Measurements from ENCODE around the gene CYFIP2.
A peak's percentile ranks its signal among the peaks of the same experiment; 100 is the strongest.

CYFIP2 gene

GRCh38 chr5:157362982-157363381 is 97.1 kb downstream of the CYFIP2 start:
- no peak for DNase-seq

DNA sequence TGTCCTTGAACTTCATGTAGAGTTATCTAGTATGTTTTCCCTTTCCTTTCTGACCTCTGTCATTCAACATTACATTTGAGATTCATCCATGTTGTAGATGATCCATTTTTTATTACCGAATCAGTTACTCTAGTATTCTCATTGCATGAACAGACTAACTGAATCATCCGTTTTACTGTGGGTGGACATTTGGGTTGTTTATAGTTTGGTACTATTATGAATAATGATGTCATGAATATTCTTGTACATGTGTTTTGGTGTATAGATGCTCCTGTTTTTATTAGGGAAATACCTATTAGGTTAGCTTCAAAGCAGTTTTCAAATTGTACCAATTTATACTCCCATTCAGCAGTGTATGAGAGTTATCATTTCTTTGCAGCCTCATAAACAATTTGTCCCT is 99.8 kb downstream of the CYFIP2 start:
- DNase-seq = no peak

GRCh38 chr5:157366741-157367674 is 101.1 kb downstream of the CYFIP2 start:
- DNase-seq = no peak

GRCh38 chr5:157369507-157369906 is 103.6 kb downstream of the CYFIP2 start:
- no peak for DNase-seq

DNA sequence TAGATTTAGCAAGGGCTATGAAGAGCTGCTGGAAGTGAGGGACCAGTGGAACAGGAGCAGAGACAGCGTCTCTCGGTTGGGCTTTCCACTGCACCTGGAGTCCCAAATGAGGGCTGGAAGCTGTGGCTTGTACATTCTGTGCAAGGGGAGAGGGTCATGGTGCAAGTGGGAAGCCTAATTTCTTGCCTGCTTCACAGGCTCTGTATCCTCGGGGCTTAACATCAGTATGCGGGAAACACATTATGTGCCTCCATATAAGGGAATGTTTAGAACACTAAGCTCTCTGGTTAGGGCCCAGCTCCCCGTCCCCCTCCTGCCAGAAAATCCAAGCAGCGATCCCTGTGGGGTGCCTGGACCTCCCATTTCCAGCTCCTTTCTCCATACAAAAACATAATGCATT is 105.0 kb downstream of the CYFIP2 start:
- no peak for DNase-seq

DNA sequence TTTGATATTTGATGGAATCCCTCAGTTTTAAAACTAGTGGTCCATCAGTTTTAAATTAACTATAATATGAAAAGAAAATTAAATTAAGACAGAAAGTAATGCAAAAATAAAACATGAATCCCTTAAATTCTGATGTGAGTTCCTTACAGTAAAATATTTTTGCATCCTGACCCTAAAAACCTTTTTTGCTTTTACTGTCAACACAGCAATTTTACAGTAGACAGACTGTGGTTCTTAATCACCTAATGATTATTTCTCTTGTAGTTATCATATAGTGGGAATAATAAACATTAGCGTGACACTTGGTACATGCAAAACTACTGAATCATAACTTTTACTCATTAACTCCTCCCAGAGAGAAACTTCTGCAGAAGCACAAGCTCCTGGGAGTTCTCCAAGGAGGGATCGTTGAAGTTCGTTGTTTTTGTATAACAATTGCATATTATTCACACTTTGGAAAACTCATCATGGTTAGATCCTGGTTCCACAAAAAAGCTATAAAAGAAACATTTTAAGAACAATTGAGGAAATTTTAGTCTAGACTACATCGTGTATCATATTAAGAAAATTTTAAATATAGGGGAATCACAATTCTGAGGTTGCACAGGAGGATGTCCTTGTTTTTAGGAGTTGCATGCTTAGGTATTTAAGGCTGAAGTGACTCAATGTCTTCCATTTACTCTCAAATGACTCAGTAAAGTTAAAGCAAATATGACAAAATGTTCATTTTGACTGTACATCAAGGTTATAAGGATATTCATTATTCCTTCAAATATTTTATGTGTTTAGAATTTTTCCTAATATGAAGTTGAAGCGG is 105.9 kb downstream of the CYFIP2 start:
- DNase-seq = no peak

GRCh38 chr5:157372472-157372822 is 106.5 kb downstream of the CYFIP2 start:
- DNase-seq = no peak

GRCh38 chr5:157378509-157378908 is 112.6 kb downstream of the CYFIP2 start:
- no peak for DNase-seq

DNA sequence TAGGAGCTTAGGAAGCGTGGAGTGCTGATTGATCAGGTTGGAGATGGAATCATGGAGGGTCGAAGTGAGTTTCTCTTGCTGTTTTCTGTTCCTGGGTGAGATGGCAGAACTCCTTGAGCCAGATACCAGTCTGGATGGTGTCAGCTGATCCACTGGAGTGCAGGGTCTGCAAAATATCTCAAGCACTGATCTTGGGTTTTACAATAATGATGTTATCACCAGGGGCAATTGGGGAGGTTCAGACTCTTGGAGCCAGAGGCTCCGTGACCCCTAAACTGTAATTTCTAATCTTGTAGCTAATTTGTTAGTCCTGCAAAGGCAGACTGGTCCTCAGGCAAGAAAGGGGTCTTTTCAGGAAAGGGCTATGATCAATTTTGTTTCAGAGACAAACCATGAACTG is 114.1 kb downstream of the CYFIP2 start:
- no peak for DNase-seq

- no peak for DNase-seq
Measured at GRCh38 chr5:157381746-157382145, 115.8 kb downstream of the CYFIP2 start.

- DNase-seq = no peak
Measured at GRCh38 chr5:157382996-157383800, 117.3 kb downstream of the CYFIP2 start.

DNA sequence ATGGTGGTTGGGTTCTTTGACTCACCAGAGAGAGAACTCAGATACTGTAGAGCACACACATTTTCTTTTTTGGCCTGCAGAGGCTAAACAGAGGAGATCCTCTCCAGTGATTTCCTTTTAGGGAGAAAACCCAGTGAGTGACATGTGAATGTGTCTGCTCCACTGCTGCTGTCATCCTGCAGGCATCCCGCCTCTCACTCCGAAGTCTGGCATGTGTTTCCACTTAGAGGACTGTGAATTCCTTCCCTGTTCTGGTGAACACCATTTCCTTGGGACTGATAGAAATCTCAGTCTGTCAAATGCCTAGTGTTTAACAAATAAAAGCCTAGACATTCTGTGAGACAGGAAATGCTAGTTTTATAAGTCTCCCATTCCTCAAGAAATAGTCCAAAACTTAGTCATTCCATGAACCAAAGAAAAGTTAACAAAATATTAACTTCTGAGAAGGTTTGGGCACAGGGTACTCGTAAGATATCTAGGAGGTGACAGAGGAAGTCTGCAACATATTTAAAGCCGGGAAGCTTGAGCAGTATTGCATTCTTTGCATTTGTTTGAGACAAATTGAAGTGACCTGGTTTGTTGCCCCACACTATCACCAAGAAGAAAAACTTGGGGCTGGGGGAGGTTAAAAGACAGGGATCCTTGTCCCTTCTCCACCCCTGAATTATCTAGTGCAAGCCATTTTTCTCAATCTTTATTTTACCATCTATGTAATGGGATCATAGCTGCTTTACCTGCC is 119.2 kb downstream of the CYFIP2 start:
- no peak for DNase-seq

DNA sequence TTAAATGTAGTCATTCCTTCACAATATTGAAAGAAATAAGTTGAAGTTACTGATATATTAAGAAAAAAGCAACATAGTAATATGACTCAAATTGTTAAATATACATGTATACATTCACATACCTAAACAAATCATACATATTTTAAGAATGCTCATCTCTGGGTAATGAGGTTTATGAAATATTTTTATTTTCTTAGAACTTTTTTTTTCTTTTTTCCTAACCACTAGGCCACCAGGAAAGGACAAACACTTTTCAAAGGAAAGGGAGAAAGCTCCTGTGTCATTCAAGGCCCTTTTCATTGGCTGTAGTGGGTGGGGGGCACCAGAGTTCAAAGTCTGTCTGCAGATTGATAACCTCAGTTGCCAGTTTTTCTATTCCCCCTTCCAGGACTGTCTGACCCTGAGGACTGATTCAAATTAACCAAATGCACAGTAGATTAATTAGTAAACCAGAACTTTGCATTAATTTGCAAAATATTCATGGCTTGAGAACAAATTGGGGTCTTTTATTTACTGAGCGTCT is 121.2 kb downstream of the CYFIP2 start:
- DNase-seq = no peak

DNA sequence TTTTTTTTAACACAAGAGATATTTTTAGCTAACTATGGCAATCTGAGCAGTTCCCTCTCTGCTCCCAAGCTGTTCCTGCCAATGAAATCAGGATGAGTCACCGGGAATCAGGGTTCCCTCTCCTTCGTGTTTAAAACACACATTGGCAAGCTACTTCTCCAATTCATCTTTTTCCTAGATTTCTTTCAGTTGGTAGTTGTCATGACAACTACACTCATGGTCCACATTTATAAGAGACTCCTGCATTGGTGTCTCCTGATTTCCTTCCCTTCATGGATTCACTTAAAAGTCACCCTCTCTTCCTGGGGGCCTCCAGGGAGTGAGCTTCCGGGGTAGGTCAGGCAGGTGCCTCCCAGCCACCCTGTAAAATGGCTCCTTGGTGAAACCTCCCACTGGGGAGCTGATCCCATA is 121.8 kb downstream of the CYFIP2 start:
- peak; percentile 34 for DNase-seq

DNA sequence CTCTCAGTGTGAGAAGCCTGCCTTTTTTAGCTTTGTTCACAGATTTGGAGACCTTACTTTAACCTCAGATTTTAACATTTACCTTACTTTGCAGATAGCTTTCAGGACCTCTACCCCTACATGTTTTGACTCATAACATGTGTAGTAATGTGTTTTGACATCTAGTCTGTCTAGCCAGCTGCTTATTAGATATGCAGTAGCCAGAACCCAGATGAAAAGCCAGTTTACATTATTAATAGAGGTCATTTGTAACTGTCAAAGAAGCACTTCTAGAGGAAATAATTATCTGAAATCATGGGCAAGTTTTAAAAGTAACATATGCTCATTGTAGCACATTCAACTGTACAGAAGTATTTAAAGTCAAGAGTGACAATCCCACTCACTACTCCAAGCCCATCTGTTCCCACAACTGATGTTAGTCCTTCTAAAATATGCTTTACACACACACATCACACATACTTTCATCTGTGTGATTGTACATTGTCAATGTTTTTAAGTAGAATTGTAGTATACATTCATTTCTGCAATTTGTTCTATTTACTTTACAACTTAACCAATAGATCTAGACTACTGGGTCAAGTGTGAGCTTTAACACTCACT is 122.3 kb downstream of the CYFIP2 start:
- DNase-seq = peak; percentile 14

- DNase-seq = no peak
Measured at GRCh38 chr5:157389103-157389502, 123.2 kb downstream of the CYFIP2 start.

DNA sequence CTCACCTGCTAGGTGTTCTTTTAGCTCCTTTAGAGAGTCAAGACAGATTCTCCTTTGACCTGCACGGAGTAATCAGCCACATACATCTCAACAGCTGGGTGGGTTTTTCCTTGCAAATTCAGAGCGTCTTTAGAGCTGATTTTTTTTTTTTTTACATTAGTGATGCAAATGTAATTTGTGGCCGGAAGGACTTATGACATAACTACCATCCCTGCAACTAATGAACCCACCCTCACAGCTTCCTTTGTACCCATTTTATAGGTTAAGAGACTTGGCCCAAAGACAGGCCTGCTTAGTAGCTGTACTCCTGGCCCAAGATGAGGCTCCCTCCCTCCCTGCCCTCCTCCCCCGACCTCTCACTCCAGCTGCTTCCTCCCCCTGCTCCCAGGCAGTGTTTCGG is 124.2 kb downstream of the CYFIP2 start:
- DNase-seq = no peak

- no peak for DNase-seq
Measured at GRCh38 chr5:157390551-157391297, 124.8 kb downstream of the CYFIP2 start.

- no peak for DNase-seq
Measured at GRCh38 chr5:157398305-157398704, 132.4 kb downstream of the CYFIP2 start.

DNA sequence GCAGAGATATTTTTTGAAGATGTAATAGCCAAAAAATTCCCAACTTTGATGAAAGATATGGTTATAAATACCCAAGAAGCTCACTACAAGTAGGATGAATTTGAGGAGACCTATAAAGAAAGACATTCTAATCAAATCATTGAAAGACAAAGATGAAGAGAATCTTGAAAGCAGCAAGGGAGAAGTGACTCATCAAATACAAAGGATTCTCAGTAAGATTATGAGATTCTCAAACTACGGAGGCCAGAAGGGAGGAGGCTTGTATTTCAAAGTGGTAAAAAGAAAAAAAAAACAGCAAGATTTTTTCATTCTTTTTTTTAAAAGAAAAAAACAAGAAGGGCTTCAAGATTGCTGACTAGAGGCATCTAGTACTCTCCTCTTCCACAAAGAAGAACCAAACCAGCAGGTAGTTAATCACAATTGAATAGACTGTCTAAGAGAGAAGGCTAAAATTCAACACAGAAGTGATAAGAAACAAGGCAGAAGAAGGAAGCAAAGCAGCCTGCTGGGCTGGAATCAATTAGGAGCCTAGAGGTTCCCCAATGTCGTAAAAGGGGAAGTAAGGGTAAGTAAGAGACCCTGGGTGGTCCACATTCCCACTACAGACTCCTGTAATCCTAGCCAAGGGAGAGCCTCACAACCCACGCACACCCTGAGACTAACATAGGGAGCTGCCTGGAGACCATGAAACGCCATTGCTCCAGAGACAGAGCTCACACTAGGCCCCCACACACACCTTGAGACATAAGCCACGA is 135.0 kb downstream of the CYFIP2 start:
- DNase-seq = no peak
